ENCODE results near the gene MAPK11.

MAPK11 gene

GRCh38 chr22:50238755-50239154, 31.4 kb downstream of the MAPK11 start:
- DNase-seq (ENCODE audit: extremely low read depth, low read depth), result no peak
- TF ChIP-seq, protein P1, sequence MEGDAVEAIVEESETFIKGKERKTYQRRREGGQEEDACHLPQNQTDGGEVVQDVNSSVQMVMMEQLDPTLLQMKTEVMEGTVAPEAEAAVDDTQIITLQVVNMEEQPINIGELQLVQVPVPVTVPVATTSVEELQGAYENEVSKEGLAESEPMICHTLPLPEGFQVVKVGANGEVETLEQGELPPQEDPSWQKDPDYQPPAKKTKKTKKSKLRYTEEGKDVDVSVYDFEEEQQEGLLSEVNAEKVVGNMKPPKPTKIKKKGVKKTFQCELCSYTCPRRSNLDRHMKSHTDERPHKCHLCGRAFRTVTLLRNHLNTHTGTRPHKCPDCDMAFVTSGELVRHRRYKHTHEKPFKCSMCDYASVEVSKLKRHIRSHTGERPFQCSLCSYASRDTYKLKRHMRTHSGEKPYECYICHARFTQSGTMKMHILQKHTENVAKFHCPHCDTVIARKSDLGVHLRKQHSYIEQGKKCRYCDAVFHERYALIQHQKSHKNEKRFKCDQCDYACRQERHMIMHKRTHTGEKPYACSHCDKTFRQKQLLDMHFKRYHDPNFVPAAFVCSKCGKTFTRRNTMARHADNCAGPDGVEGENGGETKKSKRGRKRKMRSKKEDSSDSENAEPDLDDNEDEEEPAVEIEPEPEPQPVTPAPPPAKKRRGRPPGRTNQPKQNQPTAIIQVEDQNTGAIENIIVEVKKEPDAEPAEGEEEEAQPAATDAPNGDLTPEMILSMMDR (IDR thresholded peaks at IDR 0.05; ENCODE audit: low read depth, low read length), result no peak

DNA sequence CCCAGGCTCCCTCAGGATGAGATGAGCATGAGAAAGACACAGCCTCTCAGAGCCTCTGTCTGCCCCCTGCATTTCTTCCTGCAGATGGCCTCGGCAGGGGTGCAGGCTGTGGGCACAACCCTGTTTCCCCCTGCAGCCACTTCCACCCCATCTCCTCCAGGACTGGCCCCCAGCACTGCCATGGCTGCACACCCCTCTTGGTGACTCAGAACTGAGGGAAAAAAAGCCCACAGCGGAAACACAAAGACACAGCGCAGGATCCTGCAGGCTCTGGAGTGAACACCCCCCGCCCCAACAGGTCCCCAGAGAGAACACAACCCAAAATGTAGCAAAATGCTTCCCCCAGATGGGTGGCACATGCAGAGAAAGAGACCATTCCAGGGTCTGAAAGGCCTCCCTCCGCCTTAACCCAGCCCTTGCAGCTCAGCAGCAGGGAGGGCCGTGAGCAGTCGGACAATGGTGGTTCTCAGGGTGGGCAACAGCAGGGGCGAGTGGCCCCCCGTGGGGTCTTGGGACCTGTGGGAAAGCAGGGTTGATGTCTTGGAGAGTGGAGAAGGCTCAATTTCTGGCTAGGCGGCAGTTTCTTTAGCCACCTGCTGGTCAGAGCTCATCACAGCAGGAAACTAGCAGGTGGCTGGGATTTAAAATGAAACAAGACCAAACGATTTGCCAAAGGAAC, 33.3 kb downstream of the MAPK11 start:
- DNase-seq (ENCODE audit: extremely low read depth, low read depth), result no peak
- TF ChIP-seq, protein P1 (IDR thresholded peaks at IDR 0.05; ENCODE audit: low read depth, low read length), result peak; percentile 31

- no peak for DNase-seq (ENCODE audit: extremely low read depth, low read depth)
- TF ChIP-seq, protein P1 (IDR thresholded peaks at IDR 0.05; ENCODE audit: low read depth, low read length), result no peak
Observed at GRCh38 chr22:50233223-50233622, 37.0 kb downstream of the MAPK11 start.

DNA sequence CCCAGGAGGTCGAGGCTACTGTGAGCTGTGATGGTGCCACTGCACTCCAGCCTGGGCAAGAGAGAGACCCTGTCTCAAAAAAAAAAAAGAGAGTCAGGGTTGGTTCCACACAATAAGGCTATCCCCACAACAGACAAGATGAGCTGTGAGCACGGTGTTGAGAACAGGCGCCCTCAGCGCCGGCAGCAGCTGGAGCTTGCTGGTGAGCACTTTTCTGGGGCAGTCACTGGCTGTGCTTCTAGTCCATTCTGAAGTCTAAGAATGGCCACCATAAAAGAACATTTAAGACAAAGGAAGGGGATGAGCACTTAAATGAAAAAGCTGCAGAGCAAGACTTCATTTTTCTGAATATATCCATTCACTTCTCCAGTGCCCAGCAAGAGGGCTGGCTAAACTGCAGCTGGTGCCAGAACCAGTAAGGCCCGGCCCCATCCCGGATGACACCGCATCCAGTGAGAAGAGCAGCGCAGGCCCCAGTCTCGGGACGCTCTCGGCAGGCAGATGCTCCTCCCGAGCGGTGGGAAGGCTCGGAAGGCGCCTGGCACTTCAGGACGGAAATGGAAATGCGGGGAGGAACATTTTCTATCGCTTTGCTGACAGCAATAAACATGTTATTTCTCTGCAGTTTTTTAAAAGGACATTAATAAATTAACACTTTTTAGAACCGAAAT, 37.6 kb downstream of the MAPK11 start:
- TF ChIP-seq, protein P1 (IDR thresholded peaks at IDR 0.05; ENCODE audit: low read depth, low read length), result no peak
- DNase-seq (ENCODE audit: extremely low read depth, low read depth), result no peak

GRCh38 chr22:50229370-50229769, 40.8 kb downstream of the MAPK11 start:
- no peak for DNase-seq (ENCODE audit: extremely low read depth, low read depth)
- TF ChIP-seq, protein P1 (IDR thresholded peaks at IDR 0.05; ENCODE audit: low read depth, low read length), result no peak

DNA sequence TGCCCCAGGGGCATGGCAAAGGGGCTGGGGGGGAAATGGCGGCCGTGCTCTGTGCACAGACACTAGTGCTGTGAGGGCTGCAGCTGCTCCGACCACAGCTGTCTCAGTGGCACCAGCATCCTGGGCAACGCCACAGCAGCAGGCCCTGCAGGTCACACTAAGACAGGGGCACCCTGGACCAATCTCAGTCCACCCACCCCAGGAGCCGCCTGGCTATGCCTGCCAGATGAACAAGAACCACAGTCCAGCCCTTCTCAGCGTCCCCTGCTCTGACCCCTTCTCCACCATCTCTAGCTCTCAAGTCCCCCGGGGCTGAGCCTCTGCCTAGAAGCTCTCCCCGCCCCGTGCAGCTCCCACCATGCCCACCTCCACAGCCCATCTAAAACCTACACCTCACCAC, 41.8 kb downstream of the MAPK11 start:
- TF ChIP-seq, protein P1 (IDR thresholded peaks at IDR 0.05; ENCODE audit: low read depth, low read length), result no peak

GRCh38 chr22:50227579-50228215, 42.5 kb downstream of the MAPK11 start:
- TF ChIP-seq, protein P1 (IDR thresholded peaks at IDR 0.05; ENCODE audit: low read depth, low read length), result no peak
- DNase-seq (ENCODE audit: extremely low read depth, low read depth), result no peak

More for the DNA sequence above, 41.8 kb downstream of the MAPK11 start:
- DNase-seq (ENCODE audit: extremely low read depth, low read depth), result no peak
